NCI-H446 (cell line): ENCODE measurements around the gene VASH1.

ENCODE experiments used
- DNase-seq, 2 experiments: peaks; one replicate each; lab custom pipeline; 2025; lab: John Stamatoyannopoulos, UW

VASH1 gene

DNA sequence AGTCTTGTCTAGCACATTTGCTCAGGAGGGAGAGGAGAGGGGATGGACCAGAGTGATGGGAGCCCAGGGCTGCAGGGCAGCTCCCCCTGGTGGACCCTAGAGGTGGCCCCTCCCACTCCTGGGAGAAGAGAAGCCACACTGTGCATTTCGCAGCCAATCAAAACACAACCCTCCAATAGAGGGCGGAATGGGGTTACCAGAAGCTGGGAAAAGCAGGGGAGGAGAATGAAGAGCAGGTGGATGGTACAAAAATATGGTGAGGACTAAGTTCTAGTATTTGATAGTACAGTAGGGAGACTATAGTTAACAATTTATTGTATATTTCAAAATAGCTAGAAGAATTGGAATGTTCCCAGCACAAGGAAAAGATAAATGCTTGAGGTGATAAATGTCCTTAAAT is 23.6 kb downstream of the VASH1 start:
- DNase-seq, result peak; percentile 20 to 80

DNA sequence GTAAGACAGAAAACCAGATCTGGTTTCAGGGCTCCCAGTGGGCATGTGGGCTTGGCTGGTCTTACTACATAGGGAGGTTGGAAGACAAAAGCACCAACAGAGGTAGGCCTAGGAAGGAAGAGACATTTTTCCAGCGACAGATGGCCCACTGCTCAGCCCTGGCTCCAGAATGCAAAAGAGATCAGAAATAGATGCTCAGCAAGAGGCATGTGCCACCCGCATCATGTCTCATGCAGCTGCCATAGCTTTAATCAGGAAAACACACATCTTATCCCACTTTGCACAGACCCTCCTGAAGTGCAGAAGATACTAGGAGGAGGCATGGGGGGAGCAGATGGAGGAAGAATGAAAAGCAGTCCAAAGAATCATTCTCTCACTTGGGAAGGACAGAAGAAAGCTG is 25.3 kb downstream of the VASH1 start:
- no peak for DNase-seq

DNA sequence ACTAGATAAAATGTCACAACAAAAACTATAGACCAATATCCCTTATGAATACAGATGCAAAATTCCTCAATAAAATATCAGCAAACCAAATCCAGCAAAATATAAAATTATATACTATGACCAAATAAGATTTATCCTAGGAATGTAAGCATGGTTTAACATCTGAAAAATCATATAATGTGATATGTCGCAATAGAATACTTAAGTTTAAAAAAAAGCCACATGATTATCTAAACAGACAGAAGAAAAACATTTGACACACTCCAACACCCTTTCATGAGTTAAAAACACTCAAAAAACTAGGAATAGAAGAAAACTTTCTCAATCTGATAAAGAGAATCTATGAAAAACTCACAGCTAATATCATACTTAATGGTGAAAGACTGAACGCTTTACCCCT is 31.2 kb downstream of the VASH1 start:
- no peak for DNase-seq

DNA sequence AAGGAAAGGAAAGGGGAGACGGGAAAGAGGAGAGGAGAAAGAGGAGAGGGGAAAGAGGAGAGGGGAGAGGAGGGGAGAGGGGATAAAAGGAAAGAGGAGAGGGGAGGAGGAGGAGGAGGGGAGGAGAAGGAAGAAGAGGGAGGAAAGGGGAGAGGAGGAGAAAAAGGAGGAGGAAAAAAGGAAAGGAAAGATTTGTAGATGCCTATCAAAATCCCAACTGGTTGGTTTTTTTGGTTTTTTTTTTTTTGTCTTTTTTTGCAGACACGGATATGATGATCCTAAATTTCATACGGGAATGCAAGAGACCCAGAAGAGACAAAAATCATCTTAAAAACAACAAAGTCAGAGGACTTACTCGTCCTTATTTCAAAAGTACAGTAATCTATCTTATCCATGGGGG is 32.1 kb downstream of the VASH1 start:
- no peak for DNase-seq

DNA sequence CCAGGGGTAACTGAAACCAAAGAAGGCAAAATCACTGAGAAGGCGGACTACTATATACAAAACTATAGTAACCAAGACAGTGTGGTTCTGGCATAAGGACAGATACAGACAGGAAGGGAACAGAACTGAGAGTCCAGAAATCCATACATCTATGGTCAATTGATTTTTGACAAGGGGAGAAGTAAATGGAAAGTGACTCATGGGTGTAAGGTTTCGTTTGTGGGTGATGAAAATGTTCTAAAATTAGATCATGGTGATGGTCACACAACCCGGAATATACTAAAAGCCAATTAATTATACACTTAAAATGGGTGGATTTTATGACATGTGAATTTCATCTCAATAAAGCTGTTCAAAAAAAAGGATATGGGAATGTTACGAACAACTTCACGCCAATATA is 32.7 kb downstream of the VASH1 start:
- no peak for DNase-seq

DNA sequence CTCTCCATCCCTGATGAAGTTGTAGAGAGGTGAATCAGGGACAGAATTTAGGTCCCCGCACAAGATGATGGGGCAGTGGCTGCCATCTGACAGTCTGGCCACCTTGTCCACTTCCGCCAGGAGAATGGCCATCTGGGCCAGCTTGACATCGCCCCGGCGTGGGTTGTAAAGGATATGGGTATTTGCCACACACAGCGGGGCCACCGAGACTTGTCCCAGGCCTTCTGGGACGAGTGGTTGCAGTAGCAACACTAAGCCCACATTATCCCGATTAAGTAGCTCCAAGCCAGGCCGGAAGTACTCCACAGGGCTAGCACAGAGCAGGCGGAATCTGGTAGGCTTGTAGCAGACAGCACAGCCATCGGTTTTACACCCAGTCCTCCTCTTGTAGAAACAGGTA is 45.2 kb downstream of the VASH1 start:
- DNase-seq, result no peak

DNA sequence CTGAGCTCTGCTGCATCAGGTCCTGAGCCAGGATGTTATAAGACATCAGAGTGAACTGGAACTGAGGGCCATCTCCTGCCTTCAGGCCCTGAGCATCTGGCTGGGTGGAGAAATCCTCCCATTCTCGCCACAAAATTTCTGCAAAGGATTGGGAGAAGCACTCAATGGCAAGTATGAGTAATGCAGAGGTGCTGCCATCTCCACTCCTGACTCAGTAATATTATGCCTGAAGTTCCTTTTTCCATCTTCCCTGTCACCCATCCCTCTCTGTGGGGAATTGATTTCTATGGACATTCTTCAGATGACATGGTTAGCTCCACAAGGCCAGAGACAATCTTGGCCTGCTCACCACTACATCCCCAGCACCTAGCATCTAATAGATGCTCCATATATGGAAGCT is 46.7 kb downstream of the VASH1 start:
- DNase-seq, result no peak

DNA sequence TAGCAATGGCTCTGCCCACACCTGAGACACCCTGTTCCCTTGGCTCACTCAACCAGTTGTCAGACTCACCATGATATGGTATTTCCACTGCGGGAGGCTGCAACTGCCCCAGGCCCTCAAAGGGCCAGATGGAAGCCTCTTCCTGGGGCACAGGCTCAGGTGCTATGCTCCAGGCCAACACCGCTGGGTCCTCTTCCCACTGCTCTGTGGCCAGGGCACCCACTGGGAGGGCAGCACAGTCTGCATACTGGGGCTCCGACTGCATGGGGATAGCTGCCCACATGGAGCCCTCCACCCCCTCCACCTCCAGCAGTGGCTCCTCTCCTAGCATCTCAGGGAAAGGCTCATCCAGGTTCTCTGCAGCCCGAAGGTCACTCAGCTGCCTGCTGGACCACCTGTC is 47.7 kb downstream of the VASH1 start:
- no peak for DNase-seq

DNA sequence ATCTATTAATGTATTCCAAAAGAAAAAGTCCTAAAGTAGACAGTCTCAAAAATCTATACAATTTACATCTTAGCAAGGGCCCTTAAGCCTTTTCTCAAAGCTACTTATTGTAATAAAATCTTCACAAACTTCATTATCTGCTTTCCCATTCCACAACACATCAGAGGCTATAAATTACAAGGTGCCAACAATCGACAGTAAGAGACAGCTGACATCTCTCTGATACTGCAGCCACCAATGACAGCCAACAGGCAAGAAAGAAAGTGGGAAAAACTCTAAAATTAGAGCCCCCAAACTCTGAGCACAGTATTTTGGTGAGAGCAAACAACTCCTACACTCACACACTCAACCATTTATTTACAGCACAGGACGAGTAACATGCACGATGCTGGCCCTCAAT is 49.3 kb downstream of the VASH1 start:
- DNase-seq, result no peak

DNA sequence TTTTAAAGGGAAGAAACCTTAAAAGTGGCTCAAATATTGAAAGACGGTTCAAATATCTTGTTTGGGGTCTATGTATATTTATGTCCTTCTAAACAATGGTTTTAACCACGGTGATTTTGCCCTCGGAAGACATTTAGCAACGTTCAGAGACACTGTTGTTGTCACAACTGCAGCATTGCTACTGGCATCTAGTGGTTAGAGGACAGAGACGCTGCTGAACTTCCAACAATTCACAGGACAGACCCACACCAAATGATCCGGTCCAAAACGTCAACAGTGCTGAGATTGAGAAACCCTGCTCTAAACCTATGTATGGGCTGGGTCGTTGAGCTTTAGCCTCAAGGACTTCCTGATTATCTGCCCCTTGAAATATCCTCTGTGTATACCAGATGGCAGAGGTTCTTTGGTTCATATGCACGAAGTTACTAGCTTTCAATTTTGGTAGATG is 49.7 kb downstream of the VASH1 start:
- peak in 1 of 2 experiments; percentile 24 for DNase-seq

DNA sequence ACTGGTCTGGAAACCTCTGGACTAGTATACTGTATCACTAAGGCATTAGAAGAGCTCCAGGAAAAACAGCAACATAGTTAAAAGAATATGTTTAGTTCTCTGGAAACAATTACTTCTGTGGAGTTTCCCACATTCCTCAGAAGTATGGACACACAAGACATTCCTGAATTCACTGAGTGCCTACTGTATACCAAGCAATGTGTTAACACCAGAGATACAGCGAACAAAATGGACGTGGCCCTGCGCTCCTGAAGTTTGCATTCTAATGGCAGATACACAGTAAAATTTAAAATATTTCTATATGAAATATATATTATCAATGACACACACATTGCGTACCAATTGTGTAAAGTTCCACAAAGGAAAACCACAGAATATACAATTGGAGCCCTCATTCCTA is 50.3 kb downstream of the VASH1 start:
- no peak for DNase-seq

DNA sequence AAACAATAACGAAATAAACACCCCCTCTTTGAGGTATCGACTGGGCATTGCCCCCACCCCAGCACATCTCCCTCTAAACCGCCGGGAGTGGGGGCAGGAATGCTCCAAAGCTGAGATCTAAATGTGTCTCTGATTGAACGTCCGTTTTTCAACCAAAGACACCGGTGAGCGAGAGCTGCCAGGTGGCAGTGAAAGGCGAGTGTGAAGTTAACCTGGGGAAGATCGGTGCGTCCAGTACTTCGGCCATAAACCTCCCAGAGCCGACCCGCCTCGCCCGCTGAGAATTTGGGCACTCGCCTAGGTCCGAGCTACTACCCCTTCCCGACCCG is 50.8 kb downstream of the VASH1 start:
- DNase-seq, result no peak

DNA sequence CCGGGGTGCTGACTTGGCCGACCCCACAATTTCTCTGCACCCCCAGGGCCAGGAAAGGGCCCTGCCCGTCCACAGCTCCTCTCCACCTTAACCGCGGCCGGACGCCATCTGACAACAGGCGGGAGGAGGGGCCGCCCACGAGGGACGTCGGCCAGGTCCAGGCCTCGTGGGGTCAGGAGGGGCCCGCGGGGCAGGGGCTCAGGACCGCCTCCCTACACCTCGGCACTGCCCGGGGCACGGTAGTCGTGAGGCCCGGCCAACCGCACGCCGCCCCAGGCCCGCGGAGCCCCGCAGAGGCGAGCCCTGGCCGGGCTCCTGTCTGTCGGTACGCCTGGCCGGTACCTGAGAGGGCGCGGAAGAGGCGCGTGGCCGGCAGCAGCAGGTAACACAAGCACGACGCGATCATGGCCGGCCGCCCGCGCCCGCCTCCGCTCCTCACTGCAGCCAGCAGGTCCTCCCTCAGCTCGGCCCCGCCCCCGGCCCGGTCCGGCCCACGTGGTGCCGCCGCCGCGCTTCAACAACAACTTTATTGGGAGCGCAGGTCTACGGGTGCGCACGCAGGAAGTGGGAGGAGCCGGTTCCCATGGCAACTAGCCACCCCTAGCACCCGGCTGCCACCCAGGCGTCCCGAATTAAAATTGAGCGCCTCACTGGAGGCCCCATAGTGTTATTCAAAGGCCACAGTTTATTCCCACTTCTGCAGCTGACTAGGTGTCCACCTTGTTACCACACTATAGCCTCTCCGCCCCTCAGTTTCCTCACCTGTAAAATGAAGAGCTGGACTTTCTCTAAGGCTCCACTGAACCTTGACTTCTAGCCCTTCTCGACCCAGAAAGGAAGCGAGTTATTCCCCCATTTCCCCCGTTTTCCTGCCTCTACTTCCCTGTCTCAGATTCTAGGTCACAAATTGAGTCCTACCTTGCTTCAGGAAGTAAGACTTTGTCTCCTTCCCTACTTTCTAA is 51.4 kb downstream of the VASH1 start, which contains the start of gene ANGEL1:
Gene ANGEL1 (minus strand): TSS at position 461 of the 962 bp plus-strand sequence. CDS start 55 bp downstream, at position 406.
- DNase-seq, result peak; percentile 92 to 97

DNA sequence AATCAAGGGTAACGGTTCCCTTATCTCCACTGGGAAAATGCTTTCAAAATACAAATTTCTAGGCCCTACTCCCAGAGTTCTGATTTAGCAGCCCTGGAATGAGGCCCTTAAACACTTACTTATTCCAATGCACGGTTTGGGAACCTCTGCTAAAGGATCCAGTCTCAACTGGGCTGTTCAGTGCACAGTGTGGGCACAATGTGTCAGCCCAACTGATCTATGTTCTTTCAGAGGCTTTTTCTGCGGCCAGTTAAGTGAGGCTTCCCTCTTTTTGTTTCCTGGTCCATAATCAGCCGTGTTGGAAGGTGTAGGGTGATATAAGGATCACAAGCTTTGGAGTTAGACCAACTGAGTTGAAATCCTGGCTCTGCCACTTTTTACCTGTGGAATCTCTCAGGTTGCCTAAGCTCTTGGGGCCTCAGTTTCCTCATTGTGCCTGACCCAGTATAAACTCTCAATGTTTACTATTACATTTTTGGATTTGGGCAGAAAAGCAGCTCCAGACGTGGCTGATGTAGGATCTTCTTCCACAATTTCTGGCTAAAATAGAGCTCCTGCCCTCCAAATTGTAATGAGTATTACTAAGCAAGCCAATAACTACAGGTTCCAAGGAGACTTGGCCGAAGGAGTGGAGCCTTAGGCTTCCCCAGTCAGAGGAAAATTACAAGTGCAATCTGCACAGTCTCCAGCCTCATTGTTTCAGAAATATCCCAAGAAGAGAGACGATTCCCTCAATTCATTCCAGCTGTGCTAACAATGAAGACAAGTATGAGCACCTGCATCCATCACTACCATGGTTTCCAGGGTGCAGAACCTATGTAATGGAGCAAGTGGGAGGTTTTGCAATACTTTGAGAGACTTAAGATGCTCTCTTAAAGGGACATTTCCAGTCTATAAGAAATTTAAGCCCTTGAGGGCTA is 53.7 kb downstream of the VASH1 start:
- DNase-seq, result no peak

DNA sequence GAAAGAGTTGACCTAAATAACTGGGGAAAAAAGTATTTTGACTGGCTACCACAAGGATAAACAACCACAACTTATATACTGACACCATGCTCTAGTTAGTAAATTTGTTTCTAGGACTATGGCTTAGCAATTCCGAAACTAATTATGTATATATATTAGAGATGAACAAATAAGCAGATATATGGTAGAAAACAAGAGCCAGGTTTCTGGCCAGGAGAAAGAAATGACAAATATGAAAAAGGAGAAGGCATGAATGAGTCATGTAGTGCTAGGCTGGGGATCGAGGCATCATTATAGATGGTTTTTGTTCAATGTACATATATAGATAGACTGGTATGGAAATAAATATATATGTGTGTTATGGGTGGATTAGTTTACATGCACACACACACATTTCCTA is 59.4 kb downstream of the VASH1 start:
- DNase-seq, result no peak

DNA sequence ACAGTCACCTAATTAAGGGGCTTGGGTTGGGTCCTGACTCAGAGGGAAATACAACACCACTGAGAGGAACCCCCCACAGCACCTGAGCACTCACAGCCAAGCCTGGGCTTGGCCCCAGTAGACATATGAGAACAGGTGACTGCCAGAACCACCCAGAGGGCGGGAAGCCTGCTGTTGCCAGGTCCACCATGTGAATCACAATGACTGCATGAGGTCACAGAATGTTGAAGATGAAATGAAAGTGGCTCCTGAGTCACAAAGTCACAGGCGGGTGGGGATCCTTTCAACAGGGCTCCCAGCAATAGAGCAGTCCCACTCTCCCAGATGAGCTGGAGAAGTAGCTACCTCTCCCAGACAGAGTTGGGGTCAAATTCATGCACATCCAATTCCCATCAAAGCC is 64.9 kb downstream of the VASH1 start, which contains the start of gene LRRC74A:
Gene LRRC74A (plus strand): TSS at position 287 of the 400 bp plus-strand sequence. CDS start 290 bp downstream, outside the sequence.
- DNase-seq, result no peak

DNA sequence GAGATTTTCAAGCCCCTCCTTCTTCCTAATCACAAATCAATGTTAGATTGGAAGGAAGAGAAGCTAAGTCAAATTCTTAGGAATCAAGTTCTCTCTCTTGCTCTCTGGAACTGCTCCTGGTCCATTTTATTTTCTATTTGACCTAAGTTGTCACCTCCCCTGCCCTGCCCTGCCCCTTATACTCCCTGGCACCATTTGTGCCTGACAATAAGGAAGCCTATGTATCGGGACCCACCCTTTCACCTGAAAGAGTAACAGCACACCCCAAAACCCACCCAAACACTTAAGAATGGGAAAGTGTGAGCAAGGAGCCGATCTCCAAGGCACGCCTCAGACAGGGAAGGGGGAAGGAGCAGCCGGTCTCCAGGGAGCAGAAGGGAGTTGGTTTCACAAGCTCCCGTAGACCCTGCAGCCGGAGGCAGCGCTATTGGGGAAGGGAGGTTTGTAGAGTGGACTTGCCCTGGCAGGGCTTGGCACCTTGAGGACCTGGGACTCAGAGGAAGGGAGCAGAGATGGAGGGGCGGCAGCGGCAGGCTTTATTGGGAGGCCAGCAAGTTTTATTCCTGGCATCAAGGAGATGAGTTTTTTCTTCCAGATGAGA is 66.5 kb downstream of the VASH1 start:
- DNase-seq, result no peak

DNA sequence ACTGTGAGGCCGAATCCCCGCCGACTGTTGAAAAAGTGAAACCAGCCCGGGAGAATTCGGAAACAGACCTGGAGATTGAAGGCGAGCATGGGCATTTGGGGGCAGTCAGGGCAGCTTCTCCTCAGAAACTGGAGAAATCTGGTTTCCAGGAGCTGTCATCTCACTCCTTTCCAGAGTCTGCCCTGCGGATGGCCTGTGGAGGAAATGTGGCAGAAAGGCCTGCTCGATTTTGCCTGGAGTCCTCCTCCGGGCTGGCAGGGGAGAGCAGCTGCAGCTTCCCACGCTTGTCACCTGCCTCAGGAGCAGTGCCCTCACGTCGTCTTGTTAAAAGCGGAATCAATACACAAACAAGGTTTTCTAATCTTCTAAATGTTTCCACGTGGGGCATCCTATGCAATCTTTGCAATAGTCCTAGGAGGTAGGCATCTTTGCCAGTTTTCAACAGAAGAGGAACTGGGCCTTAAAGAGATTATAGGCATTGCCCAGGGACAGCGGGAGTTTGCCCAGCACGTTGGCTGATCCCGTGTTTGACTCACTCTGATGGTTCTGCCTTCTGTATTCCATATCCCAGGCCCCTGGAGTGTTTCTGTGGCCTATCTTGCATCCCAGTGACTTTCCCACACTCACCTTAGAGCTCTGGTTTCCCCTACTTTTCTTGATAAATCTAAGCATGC is 67.2 kb downstream of the VASH1 start:
- DNase-seq, result no peak

DNA sequence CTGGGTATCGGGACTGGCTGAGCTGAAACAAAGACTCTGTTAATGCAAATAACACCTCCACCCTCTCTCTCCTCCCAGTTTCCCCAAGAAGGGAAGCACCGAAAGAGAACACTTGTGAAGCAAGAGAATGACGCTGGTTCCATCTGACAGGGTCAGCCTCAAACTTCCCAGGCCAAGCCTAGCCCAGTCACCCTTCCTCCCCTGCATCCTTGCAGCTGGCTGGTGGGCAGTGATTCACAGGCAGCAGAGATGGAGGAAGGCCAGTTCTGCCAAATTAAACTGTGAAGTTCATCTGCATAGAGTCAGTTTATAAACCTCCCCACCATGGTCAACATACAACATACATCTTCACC is 67.7 kb downstream of the VASH1 start:
- no peak for DNase-seq

DNA sequence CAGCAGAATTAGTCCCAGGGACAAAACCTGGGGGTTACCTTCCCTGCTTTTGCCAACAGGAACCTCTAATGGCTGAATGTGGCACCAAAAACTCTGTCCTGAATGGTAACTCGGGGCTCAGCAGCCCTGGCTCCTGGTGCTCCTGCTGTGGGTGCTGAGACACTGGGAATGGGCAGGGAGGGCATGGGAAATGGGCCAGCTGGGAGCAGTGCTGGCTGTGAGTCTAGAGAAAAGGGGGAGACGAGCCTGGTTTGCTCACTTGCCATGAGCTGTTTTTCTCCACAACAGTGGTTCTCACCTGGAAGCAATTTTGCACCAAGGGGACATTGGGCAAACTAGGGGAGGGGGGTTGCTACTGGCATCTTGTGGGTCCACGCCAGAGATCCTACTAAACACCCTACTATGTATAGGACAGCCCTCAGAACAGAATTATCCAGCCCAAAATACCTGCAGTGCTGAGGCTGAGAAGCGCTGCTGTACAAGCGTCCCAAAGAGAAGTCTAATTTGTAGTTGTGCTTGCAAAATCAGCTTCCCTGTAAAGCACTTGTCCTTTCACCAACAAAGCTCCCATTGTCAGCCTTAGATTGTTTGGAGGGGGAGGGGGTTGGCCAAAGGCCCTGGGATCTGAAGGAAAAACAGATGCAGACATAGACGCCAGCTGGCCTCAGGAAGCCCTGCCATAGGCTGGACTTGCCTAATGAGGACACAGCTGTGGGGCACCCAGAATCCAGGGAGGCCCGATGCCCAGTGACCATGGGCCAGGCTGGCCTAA is 68.6 kb downstream of the VASH1 start:
- DNase-seq, result no peak

DNA sequence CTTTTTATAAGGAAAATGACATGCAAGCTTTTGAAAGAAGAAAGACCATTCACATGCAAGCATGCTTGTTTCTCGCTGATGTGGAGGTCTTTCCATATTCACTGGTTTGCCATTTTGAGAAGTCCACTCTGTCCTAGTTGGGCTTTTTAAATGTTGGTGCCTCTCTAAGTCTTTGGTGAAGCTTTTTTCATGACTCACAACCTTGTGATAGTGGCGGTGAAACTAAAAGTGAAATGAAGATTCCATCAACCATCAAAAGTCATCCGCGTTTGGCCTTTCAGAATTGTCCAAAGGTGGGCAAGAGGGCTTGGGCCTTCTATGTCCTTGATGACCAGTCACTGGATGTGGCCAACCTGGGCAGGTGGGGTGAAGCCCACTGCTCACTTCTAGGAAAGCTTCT is 69.3 kb downstream of the VASH1 start:
- no peak for DNase-seq
